GM12878 (cell line): ENCODE results near the gene PDSS1. TPM values are rescaled to one million over a fixed set of nuclear protein-coding genes. Genes with fewer than 3 reads are reported as not detected.

Experiments
- ATAC-seq: fragments of 200-7000 bp; cut with Tn5 transposase; 3 replicates; pipeline ENCODE4 v1.9.1; 2020; ENCODE audit warnings: mild to moderate bottlenecking, moderate library complexity
- BruUV-seq: library from RNA; stranded (reverse); fragments of 400-500 nt; replicated peaks from 2 replicates; lab custom pipeline; 2021; lab: Mats Ljungman, UMichigan
- CTCF ChIA-PET: fragments of 300-600 bp; sonication (Branson Sonifier 250); formaldehyde crosslinking; extraction: SDS; loops from one replicate; lab custom pipeline; 2021; ENCODE audit warnings: inconsistent platforms; lab: Yijun Ruan, JAX
- POLR2A ChIA-PET: fragments of 350-600 bp; formaldehyde crosslinking; extraction: SDS; loops from one replicate; lab custom pipeline; 2021; ENCODE audit warnings: inconsistent platforms; lab: Charles Lee
- RAD21 ChIA-PET: fragments of 300-600 bp; sonication (Branson Sonifier 250); formaldehyde crosslinking; loops from one replicate; lab custom pipeline; 2023; ENCODE audit warnings: antibody characterized with exemption; ENCODE audit not compliant: unreplicated experiment; lab: Charles Lee
- SMC1A ChIA-PET: fragments of 300-600 bp; sonication (Branson Sonifier 250); formaldehyde crosslinking; loops from one replicate; lab custom pipeline; 2023; ENCODE audit not compliant: unreplicated experiment, uncharacterized antibody; lab: Charles Lee
- DNase-seq: peaks from one replicate; pipeline ENCODE4 v3.0.0-alpha.2; 2011; ENCODE audit warnings: low read depth, low spot score
- FAIRE-seq: peaks from 3 replicates; lab custom pipeline; 2011; peaks lifted over from hg19 to GRCh38; lab: Jason Lieb, UNC
- H2AFZ ChIP-seq: 2 replicates; pipeline ENCODE4 v1.6.0; 2011; ENCODE audit warnings: low read depth, low read length, control low read depth; ENCODE audit not compliant: control insufficient read depth
- H3K27ac ChIP-seq: 2 replicates; pipeline ENCODE4 v1.5.1; 2011; ENCODE audit warnings: control low read depth; ENCODE audit not compliant: control insufficient read depth, insufficient read depth
- H3K27me3 ChIP-seq, 2 experiments: replicated peaks in 1 of 2; 2 replicates each; pipeline versions ENCODE4 v1.6.0 to v1.6.1; 2011; ENCODE audit warnings: low read length in 1 of 2; ENCODE audit not compliant: control insufficient read depth in 2 of 2, insufficient read depth in 2 of 2
- H3K36me3 ChIP-seq, 2 experiments: 2 replicates each; pipeline ENCODE4 v1.5.1; 2011; ENCODE audit warnings: low read length in 1 of 2; ENCODE audit not compliant: control insufficient read depth in 2 of 2, insufficient read depth in 2 of 2
- H3K4me1 ChIP-seq: 2 replicates; pipeline ENCODE4 v1.6.1; 2011; ENCODE audit warnings: mild to moderate bottlenecking, low read length, moderate library complexity, mixed read lengths; ENCODE audit not compliant: control insufficient read depth, insufficient read depth
- H3K4me2 ChIP-seq: 2 replicates; pipeline ENCODE4 v1.6.0; 2011; ENCODE audit warnings: control low read depth; ENCODE audit not compliant: control insufficient read depth, insufficient read depth
- H3K4me3 ChIP-seq: fragments of 200-600 bp; sonication (generic); 2 replicates; pipeline ENCODE4 v1.5.1; 2016
- H3K79me2 ChIP-seq: 2 replicates; pipeline ENCODE4 v1.6.0; 2011; ENCODE audit warnings: low read length; ENCODE audit not compliant: control insufficient read depth, insufficient read depth
- H3K9ac ChIP-seq: 2 replicates; pipeline ENCODE4 v1.8.0; 2011; ENCODE audit warnings: low read length, control low read depth, mixed read lengths; ENCODE audit not compliant: control insufficient read depth, insufficient read depth
- H3K9me3 ChIP-seq: replicated peaks from 3 replicates; pipeline ENCODE4 v1.5.1; 2011; ENCODE audit warnings: mild to moderate bottlenecking, low read length; ENCODE audit not compliant: control insufficient read depth, insufficient read depth
- H4K20me1 ChIP-seq: 2 replicates; pipeline ENCODE4 v1.6.0; 2011; ENCODE audit not compliant: control insufficient read depth, insufficient read depth
- ATF2 ChIP-seq: IDR thresholded peaks from 2 replicates; pipeline ENCODE4 v1.6.1; 2012; ENCODE audit warnings: low read length, inconsistent platforms
- ATF7 ChIP-seq: fragments of 450-650 bp; IDR thresholded peaks from 2 replicates; pipeline ENCODE4 v1.6.1; 2016; ENCODE audit warnings: low read depth, mild to moderate bottlenecking
- BACH1 ChIP-seq: fragments of 450-650 bp; IDR thresholded peaks from 2 replicates; pipeline ENCODE4 v1.6.1; 2017; ENCODE audit warnings: mild to moderate bottlenecking, borderline replicate concordance
- BHLHE40 ChIP-seq, 2 experiments: fragments of 450-650 bp in 1 of 2; IDR thresholded peaks; 2 replicates each; pipeline ENCODE4 v1.6.1; 2011 to 2017; ENCODE audit warnings: low read depth in 2 of 2, borderline replicate concordance in 1 of 2, improper control_type of control experiment in 1 of 2, low read length in 1 of 2, mild to moderate bottlenecking in 1 of 2
- CHD1 ChIP-seq: IDR thresholded peaks from 2 replicates; pipeline ENCODE4 v1.6.1; 2012; ENCODE audit warnings: low read depth, low read length, improper control_type of control experiment
- CHD2 ChIP-seq: IDR thresholded peaks from 2 replicates; pipeline ENCODE4 v1.6.1; 2011; ENCODE audit warnings: low read depth, low read length, improper control_type of control experiment, borderline replicate concordance
- DPF2 ChIP-seq: fragments of 450-650 bp; IDR thresholded peaks from 2 replicates; pipeline ENCODE4 v1.6.1; 2017; ENCODE audit warnings: mild to moderate bottlenecking
- IKZF2 ChIP-seq, 2 experiments: fragments of 450-650 bp; IDR thresholded peaks; 2 replicates each; pipeline ENCODE4 v1.6.1; 2017; ENCODE audit warnings: mild to moderate bottlenecking in 2 of 2, moderate library complexity in 2 of 2
- IRF4 ChIP-seq: IDR thresholded peaks from 2 replicates; pipeline ENCODE4 v1.6.1; 2011; ENCODE audit warnings: low read depth, low read length
- MEF2A ChIP-seq: IDR thresholded peaks from 2 replicates; pipeline ENCODE4 v1.6.1; 2011; ENCODE audit warnings: low read depth, mild to moderate bottlenecking, low read length, moderate library complexity; ENCODE audit not compliant: insufficient read depth
- NBN ChIP-seq: fragments of 450-650 bp; IDR thresholded peaks from 2 replicates; pipeline ENCODE4 v1.6.1; 2016
- NFIC ChIP-seq: IDR thresholded peaks from 2 replicates; pipeline ENCODE4 v1.6.1; 2012; ENCODE audit warnings: low read depth, mild to moderate bottlenecking, inconsistent platforms, low read length, moderate library complexity
- PAX5 ChIP-seq: IDR thresholded peaks from 2 replicates; pipeline ENCODE4 v1.6.1; 2011; ENCODE audit warnings: low read depth, low read length, borderline replicate concordance
- POLR2A ChIP-seq: IDR thresholded peaks from 2 replicates; pipeline ENCODE4 v1.6.1; 2011; ENCODE audit warnings: low read depth, mild to moderate bottlenecking, low read length
- RBBP5 ChIP-seq: fragments of 200-600 bp; sonication (generic); conservative IDR thresholded peaks from 2 replicates; pipeline ENCODE4 v1.6.1; 2016
- RELB ChIP-seq: fragments of 450-650 bp; IDR thresholded peaks from 2 replicates; pipeline ENCODE4 v1.6.1; 2017; ENCODE audit warnings: low read depth, mild to moderate bottlenecking, moderate library complexity
- SMARCA5 ChIP-seq: fragments of 450-650 bp; IDR thresholded peaks from 2 replicates; pipeline ENCODE4 v1.6.1; 2017; ENCODE audit warnings: mild to moderate bottlenecking
- SPI1 ChIP-seq: IDR thresholded peaks from 2 replicates; pipeline ENCODE4 v1.6.1; 2011; ENCODE audit warnings: low read depth, mild to moderate bottlenecking, low read length, moderate library complexity, borderline replicate concordance; ENCODE audit not compliant: insufficient read depth
- ZNF24 ChIP-seq: fragments of 450-650 bp; IDR thresholded peaks from 2 replicates; pipeline ENCODE4 v1.6.1; 2017; ENCODE audit warnings: antibody characterized with exemption, mild to moderate bottlenecking
- WGBS: methylation state at CpG from one replicate; pipeline ENCODE4 v1.1.6; 2016; ENCODE audit warnings: low lambda C conversion rate; ENCODE audit not compliant: insufficient replicate concordance, insufficient coverage; ENCODE audit errors: missing lambda C conversion rate; 5-methylcytosine and 5-hydroxymethylcytosine counted together
- in situ Hi-C: fragments of 300-500 bp; cut with MboI; formaldehyde crosslinking; loops from 9 replicates; pipeline ENCODE4 v1.14.3; 2018; ENCODE audit warnings: mixed read lengths
- intact Hi-C: fragments of 100-400 bp; cut with micrococcal nuclease; formaldehyde crosslinking; loops from one replicate; pipeline ENCODE4 v1.14.2; 2022; ENCODE audit not compliant: unreplicated experiment
- polyA plus RNA-seq, 11 experiments: library from polyadenylated mRNA; depleted of rRNA in 4 of 11; unstranded in 6 of 11; stranded (reverse) in 5 of 11; fragments of >200 nt; fragmentation: Nextera tagmentation in 4 of 11; fragmentation: Illumina TruSeq in 1 of 11; extraction: Ambion mirVana in 4 of 11; extraction: Trizol in 1 of 11; gene quantifications; 1 replicate in 1 of 11; 2 replicates in 10 of 11; pipeline versions ENCODE4 v1.2.1 to v1.2.3, GENCODE V29; 2011 to 2016; ENCODE audit warnings: inconsistent platforms in 2 of 11, missing spikeins in 2 of 11, low read depth in 1 of 11
- total RNA-seq, 4 experiments: library from RNA; depleted of rRNA in 3 of 4; stranded (reverse); fragments of >200 nt in 3 of 4; fragmentation: Illumina TruSeq in 1 of 4; extraction: Trizol in 1 of 4; gene quantifications; 2 replicates each; pipeline versions ENCODE4 v1.2.1 to v1.2.3, GENCODE V29; 2013 to 2021
- TF ChIP-seq, protein P1 (sequence below): IDR thresholded peaks from 2 replicates; pipeline ENCODE4 v1.6.1; 2011; ENCODE audit warnings: borderline replicate concordance, low read depth, mild to moderate bottlenecking, moderate library complexity, mixed read lengths, low read length; ENCODE audit not compliant: insufficient read depth; ENCODE audit errors: extremely low read length

Gene PDSS1
- total and polyA plus RNA-seq, 10 of the 15 experiments (the other 5 are each of a cell fraction or from before 2014, with no cell fraction given): 12.2 to 48.2 (median 35.9) TPM

- H3K36me3 ChIP-seq: peaks cover 0 to 16% of the 10 kb centered on the region in 2 experiments; a peak in 1 of 4 replicates
- peaks cover 2% of the 10 kb centered on the region for H3K79me2 ChIP-seq
- H3K4me3 ChIP-seq: peak overlapping the region; percentile 55; the same call in 1 of the 2 replicates
- no TSS peak for BruUV-seq
- intact Hi-C loops (loop anchor here (5.0 kb wide), 1 partner anchor 102 kb away; no protein-coding TSS in a partner anchor), in situ Hi-C loops (no loop called here)
- no peaks in the 10 kb centered on the region for H3K27me3 ChIP-seq
- RAD21 ChIA-PET: interaction anchor here (0.7 to 2.1 kb wide), 9 partner anchors 10 to 125 kb away, joined by 3 to 9 read pairs (median 6); no protein-coding TSS in a partner anchor
- no peaks in the 10 kb centered on the region for H4K20me1 ChIP-seq
- POLR2A ChIA-PET: interaction anchor here (0.5 to 3.2 kb wide), 6 partner anchors 9 to 101 kb away, joined by 3 to 15 read pairs (median 4); no protein-coding TSS in a partner anchor
- SMC1A ChIA-PET: interaction anchor here (0.8 to 3.4 kb wide), 18 partner anchors 9 to 252 kb away, joined by 3 to 20 read pairs (median 4); no protein-coding TSS in a partner anchor
- CTCF ChIA-PET: interaction anchor here (0.7 to 3.6 kb wide), 11 partner anchors 15 to 126 kb away, joined by 3 to 21 read pairs (median 5); no protein-coding TSS in a partner anchor
- H3K4me1 ChIP-seq: peaks cover 9% of the 10 kb centered on the region; the same call in 1 of the 2 replicates
- peak; percentile 98 for ATAC-seq
- no peak overlapping the region for H3K9ac ChIP-seq
- peak overlapping the region; percentile 49 for H3K27ac ChIP-seq
- peak overlapping the region; percentile 24; the same call in 1 of the 2 replicates for H2AFZ ChIP-seq
- no peaks in the 10 kb centered on the region for H3K9me3 ChIP-seq
- peak; percentile 67 for DNase-seq
- H3K4me2 ChIP-seq: peak overlapping the region; percentile 84
- WGBS: 0% methylated on average over 4 of the region's 4 CpGs
- FAIRE-seq: peak; percentile 85
- TF ChIP-seq RBBP5 (no peak), MEF2A (peak; percentile 50), NBN (peak; percentile 84), ATF7 (peak; percentile 59; the same call in 1 of the 2 replicates), BHLHE40 (IDR thresholded peaks at IDR 0.05; ENCODE audit: borderline replicate concordance in 1 of 2, low read depth in 2 of 2, low read length in 1 of 2) (0 out of 4 replicates have a peak, but pooled peaks of 1 of the 2 experiments have one; percentile 4), CHD2 (peak; percentile 47; the same call in 1 of the 2 replicates), ATF2 (peak; percentile 59), IRF4 (peak; percentile 44; the same call in 1 of the 2 replicates), IKZF2 (IDR thresholded peaks at IDR 0.05) (peak; percentile 71 to 79), POLR2A (no peak), ZNF24 (no peak), BACH1 (no peak), DPF2 (0 out of 2 replicates have a peak, but pooled peaks have one; percentile 41), CHD1 (no peak), SPI1 (peak; percentile 91; the same call in 1 of the 2 replicates), NFIC (peak; percentile 56), RELB (peak; percentile 56; the same call in 1 of the 2 replicates), SMARCA5 (0 out of 2 replicates have a peak, but pooled peaks have one; percentile 58), PAX5 (0 out of 2 replicates have a peak, but pooled peaks have one; percentile 36)
- TF ChIP-seq, protein P1, sequence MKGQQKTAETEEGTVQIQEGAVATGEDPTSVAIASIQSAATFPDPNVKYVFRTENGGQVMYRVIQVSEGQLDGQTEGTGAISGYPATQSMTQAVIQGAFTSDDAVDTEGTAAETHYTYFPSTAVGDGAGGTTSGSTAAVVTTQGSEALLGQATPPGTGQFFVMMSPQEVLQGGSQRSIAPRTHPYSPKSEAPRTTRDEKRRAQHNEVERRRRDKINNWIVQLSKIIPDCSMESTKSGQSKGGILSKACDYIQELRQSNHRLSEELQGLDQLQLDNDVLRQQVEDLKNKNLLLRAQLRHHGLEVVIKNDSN: no peak
Measured at GRCh38 chr10:26755443-26755903, 58.0 kb downstream of the PDSS1 start.
